ENCODE results near the gene TRMT44. TPM values are rescaled to one million over a fixed set of nuclear protein-coding genes. Genes with fewer than 3 reads are reported as not detected.
A peak's percentile ranks its signal among the peaks of the same experiment; 100 is the strongest.

Gene TRMT44, protein sequence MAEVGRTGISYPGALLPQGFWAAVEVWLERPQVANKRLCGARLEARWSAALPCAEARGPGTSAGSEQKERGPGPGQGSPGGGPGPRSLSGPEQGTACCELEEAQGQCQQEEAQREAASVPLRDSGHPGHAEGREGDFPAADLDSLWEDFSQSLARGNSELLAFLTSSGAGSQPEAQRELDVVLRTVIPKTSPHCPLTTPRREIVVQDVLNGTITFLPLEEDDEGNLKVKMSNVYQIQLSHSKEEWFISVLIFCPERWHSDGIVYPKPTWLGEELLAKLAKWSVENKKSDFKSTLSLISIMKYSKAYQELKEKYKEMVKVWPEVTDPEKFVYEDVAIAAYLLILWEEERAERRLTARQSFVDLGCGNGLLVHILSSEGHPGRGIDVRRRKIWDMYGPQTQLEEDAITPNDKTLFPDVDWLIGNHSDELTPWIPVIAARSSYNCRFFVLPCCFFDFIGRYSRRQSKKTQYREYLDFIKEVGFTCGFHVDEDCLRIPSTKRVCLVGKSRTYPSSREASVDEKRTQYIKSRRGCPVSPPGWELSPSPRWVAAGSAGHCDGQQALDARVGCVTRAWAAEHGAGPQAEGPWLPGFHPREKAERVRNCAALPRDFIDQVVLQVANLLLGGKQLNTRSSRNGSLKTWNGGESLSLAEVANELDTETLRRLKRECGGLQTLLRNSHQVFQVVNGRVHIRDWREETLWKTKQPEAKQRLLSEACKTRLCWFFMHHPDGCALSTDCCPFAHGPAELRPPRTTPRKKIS
- total RNA-seq (2014; rRNA removed; shearing (Covaris generic)) = 7.8 and 9.6 TPM in 2 replicates

DNA sequence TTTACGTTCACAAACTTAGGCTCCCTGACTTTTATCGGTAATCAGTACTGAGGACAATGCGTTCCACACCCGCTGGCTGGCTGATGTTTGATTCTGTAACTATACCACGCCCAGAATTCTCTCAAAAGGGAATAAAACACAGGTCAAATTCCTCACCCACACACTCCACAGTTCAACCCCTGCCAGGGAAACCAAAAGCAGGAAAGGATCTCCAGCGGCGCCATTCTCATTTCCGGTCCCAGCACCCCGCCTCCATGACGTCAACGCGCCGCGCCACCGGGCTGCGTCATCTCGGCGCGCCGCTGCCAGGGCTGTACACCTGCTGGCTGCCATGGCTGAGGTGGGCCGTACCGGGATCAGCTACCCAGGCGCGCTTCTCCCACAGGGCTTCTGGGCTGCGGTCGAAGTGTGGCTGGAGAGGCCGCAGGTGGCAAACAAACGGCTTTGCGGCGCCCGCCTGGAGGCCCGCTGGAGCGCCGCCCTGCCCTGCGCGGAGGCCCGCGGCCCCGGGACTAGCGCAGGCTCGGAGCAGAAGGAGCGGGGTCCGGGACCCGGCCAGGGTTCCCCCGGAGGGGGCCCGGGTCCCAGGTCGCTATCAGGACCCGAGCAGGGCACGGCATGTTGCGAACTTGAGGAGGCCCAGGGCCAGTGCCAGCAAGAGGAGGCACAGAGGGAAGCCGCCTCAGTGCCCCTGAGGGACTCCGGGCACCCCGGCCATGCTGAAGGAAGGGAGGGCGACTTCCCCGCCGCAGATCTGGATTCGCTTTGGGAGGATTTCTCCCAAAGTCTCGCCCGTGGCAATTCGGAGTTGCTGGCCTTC, at the start of gene TRMT44, which contains the start of gene ACOX3:
Gene TRMT44, plus strand, starts transcription at position 286 of the 820 bp plus-strand sequence. Its CDS starts 46 bp downstream, at position 332.
Gene ACOX3, minus strand, starts transcription at position 232 of the 820 bp plus-strand sequence. CDS start 24,202 bp downstream, outside the sequence.
- peak; percentile 85 for DNase-seq (ENCODE audit: low read depth)

DNA sequence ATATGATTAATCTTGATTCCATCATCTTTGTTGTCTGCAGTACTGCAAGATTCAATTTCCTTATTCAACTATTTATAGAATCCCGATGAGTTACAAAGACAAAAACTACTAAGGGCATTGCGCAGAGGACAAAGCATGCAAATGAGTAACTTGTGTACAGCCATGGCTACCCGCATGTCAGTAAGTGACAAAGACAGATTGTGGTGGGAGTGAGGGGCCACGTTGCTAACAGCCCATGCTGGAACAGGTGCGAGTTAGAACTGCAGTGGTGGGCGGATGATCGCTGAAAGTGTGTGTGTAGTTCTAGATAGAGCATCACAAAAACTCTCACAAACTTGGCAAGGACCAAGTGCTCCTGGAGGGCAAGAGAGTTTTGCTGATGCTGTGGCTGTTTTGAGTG, 49.5 kb upstream of the TRMT44 start:
- no peak for DNase-seq (ENCODE audit: low read depth)

DNA sequence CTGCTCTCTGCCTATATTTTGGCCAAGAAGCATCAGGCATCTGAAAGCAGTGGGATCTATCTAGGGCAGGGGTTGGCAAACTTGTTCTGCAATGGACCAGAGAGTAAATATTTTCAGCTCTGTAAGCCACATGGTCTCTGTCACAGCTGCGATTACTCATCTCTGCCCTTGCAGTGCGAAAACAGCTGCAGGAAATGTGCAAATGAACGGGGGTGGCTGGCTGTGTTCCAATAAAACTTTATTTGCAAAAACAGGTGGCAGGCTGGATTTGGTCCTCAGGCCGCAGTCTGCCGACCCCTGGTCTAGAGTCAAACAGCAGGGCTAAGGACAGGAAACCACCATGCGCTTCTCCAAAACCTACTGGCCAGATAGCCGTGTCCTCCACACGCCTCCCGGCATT, 48.6 kb upstream of the TRMT44 start:
- peak; percentile 91 for DNase-seq (ENCODE audit: low read depth)

DNA sequence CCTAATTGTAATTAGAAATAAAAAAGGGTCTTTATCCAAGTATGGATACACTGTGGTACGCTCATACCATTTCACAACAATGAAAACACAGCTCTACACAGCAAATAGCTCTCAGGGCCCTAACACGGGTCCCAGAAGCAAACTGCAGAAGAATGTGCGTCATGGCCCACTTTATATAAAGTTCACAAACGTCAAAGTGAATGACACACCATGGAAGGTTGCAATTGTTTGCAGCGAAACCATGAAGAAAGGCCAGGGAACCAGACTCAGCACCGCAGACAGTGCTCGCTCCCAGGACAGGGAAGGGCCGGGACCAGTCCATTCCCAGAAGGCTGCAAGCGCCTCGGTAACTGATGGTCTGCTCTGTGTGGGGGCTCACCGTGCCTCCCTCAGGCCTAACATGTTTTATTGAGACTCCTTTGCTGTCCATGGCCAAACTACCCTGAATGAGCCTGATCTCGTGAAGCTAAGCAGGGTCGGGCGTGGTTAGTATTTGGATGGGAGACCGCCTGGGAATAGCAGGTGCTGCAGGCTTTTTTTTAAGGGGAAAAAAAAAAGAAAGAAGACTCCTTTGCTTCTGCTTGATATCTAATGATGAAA, 47.9 kb upstream of the TRMT44 start:
- no peak for DNase-seq (ENCODE audit: low read depth)

DNA sequence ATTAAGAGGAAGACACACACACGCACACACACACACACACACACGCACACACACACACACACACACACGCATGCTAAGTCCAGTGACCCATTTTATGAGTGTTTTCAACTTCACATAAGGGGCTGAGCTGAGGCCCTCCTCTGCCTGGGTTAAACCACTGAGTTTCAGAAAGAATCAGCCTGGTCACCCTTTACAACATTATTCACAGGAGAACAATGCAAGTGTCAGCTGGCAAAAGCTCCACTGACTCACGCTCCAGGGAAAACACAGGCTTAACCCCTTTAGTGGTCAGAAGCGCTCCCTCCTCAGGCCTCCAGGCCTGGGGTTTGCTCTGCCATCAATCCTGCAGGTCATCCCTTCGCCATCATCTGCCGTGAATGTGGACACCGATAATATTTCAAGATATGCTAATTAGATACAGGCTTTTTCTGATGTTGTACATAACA, 47.0 kb upstream of the TRMT44 start:
- DNase-seq (ENCODE audit: low read depth) = peak; percentile 97

DNA sequence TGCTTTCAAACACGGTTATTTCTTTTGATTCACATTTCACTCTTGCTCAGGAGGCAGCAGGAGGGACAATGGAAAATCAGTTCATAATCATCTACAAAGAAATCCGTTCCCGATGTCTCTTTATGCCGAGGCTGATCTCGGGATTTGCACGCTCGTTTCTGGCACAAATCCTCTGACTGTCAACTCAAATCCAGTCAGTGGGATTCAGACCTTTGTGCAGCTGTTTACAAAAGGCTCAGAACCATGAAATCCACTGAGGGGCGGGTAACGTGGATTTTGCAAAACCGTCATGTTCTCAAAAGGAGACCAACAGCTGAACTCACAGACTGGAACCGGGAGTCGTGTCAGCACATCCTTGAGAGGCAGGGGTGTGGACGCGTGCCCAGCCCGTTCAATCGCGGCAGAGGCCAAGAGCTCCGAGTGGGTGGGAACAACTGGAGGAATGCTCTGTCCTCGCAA, 46.5 kb upstream of the TRMT44 start:
- DNase-seq (ENCODE audit: low read depth) = no peak

DNA sequence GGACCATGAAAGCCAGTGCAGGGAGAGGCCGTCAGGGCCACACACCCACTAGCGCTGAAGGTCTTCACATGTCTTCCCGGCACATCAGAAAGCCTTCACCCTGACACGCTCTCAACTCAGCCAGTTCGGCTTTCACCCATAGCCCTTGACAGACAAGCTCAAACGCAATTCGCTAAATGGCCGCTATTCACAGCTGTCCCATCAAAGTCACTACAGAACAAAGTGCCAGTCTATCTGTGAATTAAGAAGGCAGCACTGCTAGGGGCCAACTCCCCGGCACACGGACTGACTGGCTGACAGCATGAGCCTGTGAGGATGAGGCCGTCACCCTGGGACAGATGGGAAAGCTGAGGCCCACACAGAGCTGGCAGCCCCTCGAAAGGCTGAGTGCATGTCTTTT, 45.8 kb upstream of the TRMT44 start:
- DNase-seq (ENCODE audit: low read depth) = no peak

DNA sequence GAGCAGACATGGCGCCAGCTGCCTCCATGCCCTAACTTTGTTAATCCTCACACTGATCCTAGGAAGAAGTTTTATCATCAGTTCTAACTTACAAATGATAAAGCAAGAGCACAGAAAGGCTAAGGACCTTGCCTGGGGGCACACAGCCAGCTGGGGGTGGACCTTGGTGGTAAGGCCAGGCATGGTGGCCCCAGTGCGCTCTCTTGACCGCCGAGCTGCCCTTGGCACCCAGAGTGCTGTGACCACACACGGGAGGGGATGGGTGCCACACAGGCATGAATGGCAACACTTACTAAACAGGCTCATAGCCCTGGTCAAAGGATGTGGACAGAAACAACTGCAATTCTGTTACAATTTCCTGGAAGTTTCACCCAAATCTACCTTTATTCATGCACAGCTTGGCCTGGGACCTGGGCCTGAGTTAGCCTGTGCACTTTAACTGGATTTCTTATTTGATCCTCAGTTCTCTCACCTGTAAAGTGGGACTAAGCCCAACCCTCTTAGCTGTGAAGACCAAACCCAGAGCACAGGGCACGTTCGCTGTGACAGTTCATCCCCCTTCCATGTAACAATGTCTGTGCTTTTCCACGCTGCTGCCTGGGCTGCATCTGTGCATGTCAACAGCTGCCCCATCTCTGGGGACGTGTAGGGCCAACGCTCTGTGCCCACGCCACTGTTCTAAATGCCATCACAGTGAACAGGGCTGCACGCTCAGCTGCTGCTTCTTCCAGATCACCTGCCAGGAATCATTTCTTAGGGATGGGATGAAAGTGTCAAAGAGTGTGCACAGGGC, 44.9 kb upstream of the TRMT44 start:
- no peak for DNase-seq (ENCODE audit: low read depth)

DNA sequence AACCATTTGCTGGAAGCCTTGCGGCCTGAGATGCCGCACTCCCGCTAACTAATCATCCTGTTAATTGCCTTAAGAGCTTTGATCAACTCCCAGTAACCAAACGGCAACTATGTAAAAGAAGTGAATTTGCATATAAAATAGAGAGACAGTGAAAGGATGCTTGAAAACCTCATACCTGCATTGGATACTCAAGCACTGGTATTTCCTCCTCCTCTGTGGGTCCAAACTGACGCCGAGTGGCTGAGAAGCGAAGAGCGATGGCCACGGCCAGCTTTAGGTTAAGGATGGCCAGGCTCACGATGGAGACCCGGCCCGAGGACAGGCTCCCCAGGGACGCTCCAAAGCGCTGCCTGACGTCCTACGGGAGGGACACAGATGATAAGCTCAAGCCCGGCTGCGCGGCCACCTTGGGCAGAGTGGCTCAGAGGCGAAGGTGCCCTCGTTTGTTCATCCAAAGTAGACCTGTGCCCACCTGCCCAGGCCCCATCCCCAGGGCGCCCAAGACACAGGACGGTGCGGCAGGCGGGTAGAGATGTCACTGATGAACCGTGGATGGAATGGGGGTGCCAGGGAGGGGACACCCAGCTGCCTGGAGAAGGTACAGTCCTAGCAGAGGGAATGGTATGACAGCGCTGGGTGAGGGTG, 43.7 kb upstream of the TRMT44 start:
- DNase-seq (ENCODE audit: low read depth) = no peak

DNA sequence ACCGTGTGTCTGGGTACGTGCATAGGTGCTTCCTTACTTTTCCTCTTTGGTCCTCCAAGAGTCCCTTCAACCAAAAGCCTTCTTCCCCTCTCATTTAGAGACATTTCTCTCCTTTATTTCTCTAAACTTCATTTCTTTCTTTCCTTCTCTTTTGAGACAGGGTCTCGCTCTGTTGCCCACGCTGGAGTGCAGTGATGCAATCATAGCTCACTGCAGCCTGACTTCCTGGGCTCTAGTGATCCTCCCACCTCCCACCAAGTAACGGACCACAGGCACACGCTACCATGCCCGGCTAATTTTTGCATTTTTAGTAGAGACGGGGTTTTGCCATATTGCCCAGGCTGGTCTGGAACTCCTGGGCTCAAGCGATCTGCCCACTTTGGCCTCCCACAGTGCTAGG, 42.2 kb upstream of the TRMT44 start:
- DNase-seq (ENCODE audit: low read depth) = no peak

DNA sequence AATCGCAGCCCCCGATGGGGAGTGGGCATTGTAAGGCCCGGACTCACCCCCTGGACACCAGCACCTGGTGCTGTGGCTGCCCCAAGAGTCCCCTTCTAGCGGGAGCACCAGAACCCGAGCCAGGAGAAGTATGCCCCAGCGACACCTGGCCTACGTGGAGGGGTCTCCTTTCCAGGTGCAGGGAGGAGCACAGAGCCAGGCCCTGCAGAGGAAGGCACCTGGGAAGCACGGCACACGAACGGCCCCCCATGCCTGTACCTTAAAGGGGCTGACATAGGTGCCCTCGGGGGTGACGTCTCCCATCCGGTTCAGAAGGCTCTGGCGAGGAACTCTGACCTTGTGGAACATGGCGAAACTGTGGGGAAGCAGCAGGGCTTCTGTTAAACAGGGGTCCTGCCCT, 41.3 kb upstream of the TRMT44 start:
- DNase-seq (ENCODE audit: low read depth) = no peak

DNA sequence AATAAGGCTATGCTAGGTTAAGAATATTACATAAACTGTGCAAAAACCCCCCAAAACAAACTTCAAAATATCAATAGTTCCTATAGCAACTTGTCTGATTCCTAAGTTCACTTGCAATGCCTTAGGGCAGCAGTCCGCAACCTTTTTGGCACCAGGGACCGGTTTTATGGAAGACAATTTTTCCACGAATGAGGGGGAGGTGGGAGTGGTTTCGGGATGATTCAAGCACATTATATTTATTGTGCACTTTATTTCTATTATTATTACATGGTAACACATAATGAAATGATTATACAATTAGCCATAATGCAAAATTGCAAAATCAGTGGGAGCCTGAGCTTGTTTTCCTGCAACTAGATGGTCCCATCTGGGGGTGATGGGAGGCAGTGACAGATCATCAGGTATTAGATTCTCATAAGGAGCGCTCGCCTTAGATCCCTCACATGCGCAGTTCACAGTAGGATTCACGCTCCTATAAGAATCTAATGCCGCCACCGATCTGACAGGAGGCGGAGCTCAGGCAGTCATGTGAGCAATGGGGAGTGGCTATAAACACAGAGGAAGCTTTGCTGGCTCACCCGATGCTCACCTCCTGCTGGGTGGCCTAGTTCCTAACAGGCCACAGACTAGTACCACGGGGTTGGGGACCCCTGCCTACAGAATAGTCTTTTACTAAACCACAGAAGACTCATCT, 39.8 kb upstream of the TRMT44 start:
- DNase-seq (ENCODE audit: low read depth) = no peak

DNA sequence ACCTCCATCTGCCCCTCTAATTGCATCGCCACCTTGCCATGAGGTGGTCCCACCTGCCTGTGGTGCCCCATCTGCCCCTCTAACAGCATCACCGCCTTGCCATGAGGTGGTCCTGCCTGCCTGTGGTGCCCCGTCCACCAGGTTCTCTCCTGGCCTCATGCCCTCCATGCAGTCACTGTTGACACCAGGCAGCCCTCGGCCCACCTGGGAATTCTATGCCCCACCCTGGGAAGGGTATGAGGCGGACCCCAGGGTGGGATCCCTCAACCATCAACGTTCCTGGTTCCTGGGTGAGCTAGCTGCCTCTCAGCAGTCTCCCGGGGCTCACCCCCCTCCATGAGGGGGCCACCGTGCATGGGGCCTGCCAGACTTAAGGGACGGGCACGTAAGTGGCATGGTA, 38.9 kb upstream of the TRMT44 start:
- DNase-seq (ENCODE audit: low read depth) = no peak

DNA sequence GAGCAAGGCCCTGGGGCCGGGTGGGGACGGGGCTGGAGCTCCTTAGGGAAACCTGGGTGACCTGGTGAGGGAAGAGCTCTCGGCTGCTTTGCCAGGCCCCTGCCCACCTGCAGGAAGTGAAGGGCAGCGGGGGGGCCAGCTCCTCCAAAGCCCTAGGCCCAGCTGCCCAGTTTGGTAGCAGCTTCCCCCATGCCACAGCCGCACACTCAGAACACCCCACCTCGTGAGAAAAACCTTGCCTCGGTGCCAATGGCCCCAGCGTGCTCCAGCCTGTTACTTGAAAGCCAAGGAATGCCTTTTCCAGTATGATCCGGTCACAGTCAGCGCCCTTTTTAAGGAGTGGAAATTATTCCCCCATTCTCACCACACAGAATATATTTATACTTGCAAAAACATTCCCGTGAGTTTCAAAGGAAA, 38.4 kb upstream of the TRMT44 start:
- no peak for DNase-seq (ENCODE audit: low read depth)

DNA sequence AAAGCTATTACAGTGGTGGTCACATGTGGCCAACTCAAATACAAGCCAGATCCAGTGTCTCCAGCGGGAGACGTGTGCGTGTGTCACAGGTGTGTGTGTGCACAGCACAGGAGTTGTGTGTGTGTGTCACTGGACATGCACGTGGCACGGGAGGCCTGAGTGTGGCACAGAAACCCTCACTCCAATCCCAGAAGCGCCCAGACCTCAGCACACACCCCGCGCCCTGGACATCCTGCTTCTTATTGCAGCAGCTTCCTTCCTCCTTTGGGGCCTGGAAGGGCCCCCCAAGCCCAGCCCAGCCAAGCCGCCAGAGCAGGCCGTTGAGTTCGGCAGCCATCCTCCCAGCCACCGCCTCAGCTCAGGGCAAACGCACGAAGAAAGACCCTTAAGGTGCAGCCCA, 37.9 kb upstream of the TRMT44 start:
- DNase-seq (ENCODE audit: low read depth) = no peak

DNA sequence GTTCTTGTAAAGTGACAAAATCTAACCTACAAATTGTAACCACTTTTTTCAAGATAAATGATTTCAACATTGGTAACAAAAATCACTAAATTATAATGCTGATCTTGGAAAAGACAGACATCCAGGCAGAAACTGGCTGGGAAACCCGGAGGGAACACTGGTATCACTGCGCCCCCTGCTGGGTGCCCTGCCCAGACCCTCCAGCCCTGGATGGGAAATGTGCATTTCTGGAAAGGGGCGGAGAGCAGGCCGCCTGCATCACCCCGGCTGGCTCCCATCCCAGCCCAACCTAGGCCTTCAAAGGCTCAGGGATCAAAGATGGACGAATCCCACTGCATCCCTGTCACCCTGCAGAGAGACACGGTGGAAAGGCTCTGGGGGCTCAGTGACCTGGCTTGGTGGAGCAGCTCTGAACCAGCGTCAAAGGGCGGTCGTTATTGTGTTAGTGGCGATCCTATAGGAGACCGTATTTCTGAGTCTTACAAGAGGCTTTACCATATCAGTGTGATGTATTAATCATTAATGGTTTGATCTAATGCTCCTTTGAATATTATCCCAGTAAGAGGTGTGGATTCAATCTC, 37.3 kb upstream of the TRMT44 start:
- peak; percentile 70 for DNase-seq (ENCODE audit: low read depth)

DNA sequence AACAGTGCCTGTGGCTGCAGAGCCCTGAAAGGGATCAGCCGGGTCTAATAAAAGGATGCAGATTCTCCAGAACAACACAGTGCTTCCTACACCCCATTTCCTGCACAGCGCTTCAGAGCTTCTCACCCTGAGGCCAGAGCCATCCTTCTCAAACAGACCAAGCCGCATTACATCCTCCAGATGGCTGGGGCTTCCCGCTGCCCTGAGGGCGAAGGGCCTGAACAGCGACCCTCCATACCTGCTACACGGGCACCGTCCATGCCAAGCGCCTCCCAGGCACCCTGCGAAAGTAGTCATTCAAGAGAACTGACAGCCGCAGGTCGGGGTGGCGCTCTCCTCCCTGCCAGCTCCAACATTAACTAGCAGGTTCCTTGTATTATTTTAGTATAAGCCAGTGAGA, 36.6 kb upstream of the TRMT44 start:
- no peak for DNase-seq (ENCODE audit: low read depth)

DNA sequence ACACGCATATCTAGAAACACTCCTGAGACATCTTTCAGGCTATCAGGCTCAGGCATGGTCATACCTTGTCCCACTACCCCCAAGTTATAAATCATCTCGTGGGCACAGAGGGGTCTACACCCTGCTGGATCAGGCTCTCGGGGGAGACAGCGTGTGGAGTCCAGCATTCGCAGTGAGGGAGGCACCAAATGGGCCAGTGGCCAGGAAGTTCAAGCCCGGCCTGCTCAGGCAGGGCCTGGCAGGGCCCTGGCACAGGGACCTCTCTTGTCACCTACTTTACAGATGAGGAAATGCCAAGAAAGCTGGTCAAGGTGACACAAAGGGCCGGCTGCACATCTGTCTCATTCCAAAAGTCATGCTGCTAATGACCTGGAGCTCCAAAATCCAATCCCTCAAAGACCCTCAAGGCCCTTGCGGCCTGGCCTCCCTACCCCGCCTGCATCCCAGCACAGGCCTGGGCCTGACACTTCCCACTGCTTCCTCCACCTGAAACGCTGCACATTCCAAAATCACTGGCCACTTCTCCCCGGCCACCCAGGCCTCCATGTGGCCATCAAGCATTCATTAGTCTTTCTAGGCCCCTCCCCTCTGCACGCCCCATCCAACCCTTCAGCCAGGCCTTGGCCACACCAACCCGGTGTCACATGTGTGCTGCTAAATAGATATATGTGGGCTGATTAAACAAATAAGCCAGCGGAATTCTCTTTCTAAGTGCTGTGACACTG, 35.6 kb upstream of the TRMT44 start:
- DNase-seq (ENCODE audit: low read depth) = no peak

DNA sequence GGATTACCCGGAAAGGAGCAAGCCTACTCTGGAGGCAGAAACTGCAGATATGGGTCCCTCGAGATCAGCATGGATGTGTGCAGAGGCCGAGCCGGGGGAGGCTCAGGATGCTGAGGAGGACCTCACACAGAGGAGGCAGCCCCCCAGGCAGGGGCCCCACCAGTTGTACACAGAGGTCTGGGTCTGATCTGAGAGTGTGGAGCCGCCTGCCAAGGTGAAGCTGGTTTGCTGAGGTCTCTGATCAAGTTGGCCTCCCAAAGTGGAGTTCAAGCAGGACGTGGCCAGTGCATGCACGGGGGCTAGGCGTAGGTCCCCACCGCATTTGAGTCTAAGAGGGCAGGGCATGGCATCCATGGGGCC, 35.1 kb upstream of the TRMT44 start:
- DNase-seq (ENCODE audit: low read depth) = no peak
